Measurements from ENCODE around the gene GNG7. TPM values are rescaled to one million over a fixed set of nuclear protein-coding genes. Genes with fewer than 3 reads are reported as not detected.
A peak's percentile ranks its signal among the peaks of the same experiment; 100 is the strongest.

GNG7 gene
- total RNA-seq, 1 donor from 2014 or later = 8.5 TPM

GRCh38 chr19:2551864-2552185 is 150.7 kb downstream of the GNG7 start:
- DNase-seq (ENCODE audit: low spot score in 2 of 2, unreplicated experiment in 2 of 2) = no peak
- no peak overlapping the region for H3K4me3 Mint-ChIP-seq
- H3K27ac Mint-ChIP-seq = no peak overlapping the region
- H3K27me3 Mint-ChIP-seq (ENCODE audit: low read depth) = no peaks in the 10 kb centered on the region
- TF ChIP-seq, protein P1, sequence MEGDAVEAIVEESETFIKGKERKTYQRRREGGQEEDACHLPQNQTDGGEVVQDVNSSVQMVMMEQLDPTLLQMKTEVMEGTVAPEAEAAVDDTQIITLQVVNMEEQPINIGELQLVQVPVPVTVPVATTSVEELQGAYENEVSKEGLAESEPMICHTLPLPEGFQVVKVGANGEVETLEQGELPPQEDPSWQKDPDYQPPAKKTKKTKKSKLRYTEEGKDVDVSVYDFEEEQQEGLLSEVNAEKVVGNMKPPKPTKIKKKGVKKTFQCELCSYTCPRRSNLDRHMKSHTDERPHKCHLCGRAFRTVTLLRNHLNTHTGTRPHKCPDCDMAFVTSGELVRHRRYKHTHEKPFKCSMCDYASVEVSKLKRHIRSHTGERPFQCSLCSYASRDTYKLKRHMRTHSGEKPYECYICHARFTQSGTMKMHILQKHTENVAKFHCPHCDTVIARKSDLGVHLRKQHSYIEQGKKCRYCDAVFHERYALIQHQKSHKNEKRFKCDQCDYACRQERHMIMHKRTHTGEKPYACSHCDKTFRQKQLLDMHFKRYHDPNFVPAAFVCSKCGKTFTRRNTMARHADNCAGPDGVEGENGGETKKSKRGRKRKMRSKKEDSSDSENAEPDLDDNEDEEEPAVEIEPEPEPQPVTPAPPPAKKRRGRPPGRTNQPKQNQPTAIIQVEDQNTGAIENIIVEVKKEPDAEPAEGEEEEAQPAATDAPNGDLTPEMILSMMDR (IDR thresholded peaks at IDR 0.05; ENCODE audit: unreplicated experiment) = no peak
- H3K9me3 Mint-ChIP-seq = no peaks in the 10 kb centered on the region
- no peaks in the 10 kb centered on the region for H3K36me3 Mint-ChIP-seq
- H3K4me1 Mint-ChIP-seq = peaks cover 27% of the 10 kb centered on the region

DNA sequence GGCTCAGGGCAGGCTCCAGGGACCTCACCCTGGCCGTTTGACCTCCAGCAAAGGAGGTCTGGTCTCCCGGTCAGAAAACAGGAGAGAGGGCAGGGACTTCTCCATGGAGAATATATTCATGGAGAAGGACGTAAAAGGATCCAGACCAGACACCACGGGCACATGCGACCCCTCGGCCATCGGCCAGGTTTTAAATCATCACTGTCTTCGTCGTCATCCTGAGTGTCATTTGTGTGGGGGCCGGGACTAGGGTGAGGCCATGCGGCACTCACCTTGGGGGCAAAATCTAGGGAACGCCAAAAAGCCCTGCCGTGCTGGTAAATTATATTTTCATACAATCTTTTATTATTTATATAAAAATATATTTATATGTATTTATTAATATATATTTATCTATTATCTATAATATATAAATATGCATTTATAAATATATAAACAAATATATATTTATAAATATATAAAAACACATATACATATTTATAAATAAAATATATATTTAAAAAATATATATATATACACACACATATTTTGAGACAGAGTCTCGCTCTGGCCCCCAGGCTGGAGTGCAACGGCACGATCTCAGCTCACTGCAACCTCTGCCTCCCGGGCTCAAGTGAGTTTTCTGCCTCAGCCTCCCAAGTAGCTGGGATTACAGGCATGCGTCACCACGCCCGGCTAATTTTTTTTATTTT is 151.2 kb downstream of the GNG7 start:
- H3K36me3 Mint-ChIP-seq = no peaks in the 10 kb centered on the region
- TF ChIP-seq, protein P1 (IDR thresholded peaks at IDR 0.05; ENCODE audit: unreplicated experiment) = no peak
- no peaks in the 10 kb centered on the region for H3K9me3 Mint-ChIP-seq
- no peak for DNase-seq (ENCODE audit: low spot score in 2 of 2, unreplicated experiment in 2 of 2)
- no peak overlapping the region for H3K27ac Mint-ChIP-seq
- peaks cover 29% of the 10 kb centered on the region for H3K4me1 Mint-ChIP-seq
- no peaks in the 10 kb centered on the region for H3K27me3 Mint-ChIP-seq (ENCODE audit: low read depth)
- H3K4me3 Mint-ChIP-seq = no peak overlapping the region

GRCh38 chr19:2550431-2551171 is 151.9 kb downstream of the GNG7 start:
- no peaks in the 10 kb centered on the region for H3K36me3 Mint-ChIP-seq
- no peaks in the 10 kb centered on the region for H3K27me3 Mint-ChIP-seq (ENCODE audit: low read depth)
- H3K27ac Mint-ChIP-seq = no peak overlapping the region
- peaks cover 32% of the 10 kb centered on the region for H3K4me1 Mint-ChIP-seq
- DNase-seq (ENCODE audit: low spot score in 2 of 2, unreplicated experiment in 2 of 2) = peak in 1 of 2 experiments; percentile 55
- no peak overlapping the region for H3K4me3 Mint-ChIP-seq
- TF ChIP-seq, protein P1 (IDR thresholded peaks at IDR 0.05; ENCODE audit: unreplicated experiment) = no peak
- no peaks in the 10 kb centered on the region for H3K9me3 Mint-ChIP-seq

DNA sequence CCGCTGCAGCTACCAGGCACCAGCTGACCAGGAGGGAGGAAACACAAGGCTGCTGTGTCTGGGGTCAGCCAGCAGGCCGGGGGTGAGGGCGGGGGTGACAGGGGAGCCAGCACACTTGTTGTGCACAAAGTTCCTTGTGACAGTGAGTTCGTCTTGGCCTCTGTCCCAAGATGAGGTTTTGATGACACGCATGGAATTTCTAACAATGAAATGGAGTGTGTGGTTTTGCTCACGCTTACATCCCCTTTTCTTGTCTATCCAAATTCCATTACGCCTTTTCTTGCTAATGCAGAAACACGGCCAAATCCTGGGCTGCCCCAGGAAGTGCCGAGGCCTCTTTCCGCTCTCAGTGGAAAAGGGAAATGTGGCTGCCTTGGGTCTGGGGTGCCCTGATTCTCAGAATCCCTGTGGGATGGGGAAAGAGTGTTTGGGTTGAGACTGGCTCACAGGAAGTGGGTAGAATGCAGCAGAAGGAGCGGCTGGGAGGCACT is 152.7 kb downstream of the GNG7 start:
- TF ChIP-seq, protein P1 (IDR thresholded peaks at IDR 0.05; ENCODE audit: unreplicated experiment) = no peak
- DNase-seq (ENCODE audit: low spot score in 2 of 2, unreplicated experiment in 2 of 2) = no peak
- no peaks in the 10 kb centered on the region for H3K9me3 Mint-ChIP-seq
- no peaks in the 10 kb centered on the region for H3K27me3 Mint-ChIP-seq (ENCODE audit: low read depth)
- no peaks in the 10 kb centered on the region for H3K36me3 Mint-ChIP-seq
- H3K4me1 Mint-ChIP-seq = peaks cover 24% of the 10 kb centered on the region
- no peak overlapping the region for H3K27ac Mint-ChIP-seq
- no peak overlapping the region for H3K4me3 Mint-ChIP-seq

- H3K36me3 Mint-ChIP-seq = no peaks in the 10 kb centered on the region
- no peak overlapping the region for H3K4me3 Mint-ChIP-seq
- H3K4me1 Mint-ChIP-seq = peaks cover 25% of the 10 kb centered on the region
- no peaks in the 10 kb centered on the region for H3K27me3 Mint-ChIP-seq (ENCODE audit: low read depth)
- H3K27ac Mint-ChIP-seq = no peak overlapping the region
- H3K9me3 Mint-ChIP-seq = no peaks in the 10 kb centered on the region
- DNase-seq (ENCODE audit: low spot score in 2 of 2, unreplicated experiment in 2 of 2) = no peak
- TF ChIP-seq, protein P1 (IDR thresholded peaks at IDR 0.05; ENCODE audit: unreplicated experiment) = no peak
These were observed 153.5 kb downstream of the GNG7 start for GRCh38 chr19:2548966-2549365.
